Raji (cell line): ENCODE measurements around the gene RAB6A.

Experiments
- POLR2A ChIP-seq: IDR thresholded peaks from 2 replicates; pipeline ENCODE4 v1.6.1; 2011; ENCODE audit warnings: low read depth, low read length, control low read depth; ENCODE audit not compliant: insufficient read depth

Gene RAB6A

DNA sequence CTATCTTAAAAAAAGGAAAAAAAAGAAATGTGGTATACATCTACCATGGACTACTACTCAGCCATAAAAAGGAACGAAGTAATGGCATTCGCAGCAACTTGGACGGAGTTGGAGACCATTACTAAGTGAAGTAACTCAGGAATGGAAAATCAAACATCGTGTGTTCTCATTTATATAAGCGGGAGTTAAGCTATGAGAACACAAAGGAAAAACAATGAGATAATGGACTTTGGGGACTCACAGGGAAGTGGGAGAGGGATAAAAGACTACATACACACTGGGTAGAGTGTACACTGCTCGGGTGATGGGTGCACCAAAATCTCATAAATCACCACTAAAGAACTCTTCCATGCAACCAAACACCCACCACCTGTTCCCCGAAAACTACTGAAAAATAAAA lies 11.8 kb downstream of the RAB6A start:
- TF ChIP-seq POLR2A: no peak

DNA sequence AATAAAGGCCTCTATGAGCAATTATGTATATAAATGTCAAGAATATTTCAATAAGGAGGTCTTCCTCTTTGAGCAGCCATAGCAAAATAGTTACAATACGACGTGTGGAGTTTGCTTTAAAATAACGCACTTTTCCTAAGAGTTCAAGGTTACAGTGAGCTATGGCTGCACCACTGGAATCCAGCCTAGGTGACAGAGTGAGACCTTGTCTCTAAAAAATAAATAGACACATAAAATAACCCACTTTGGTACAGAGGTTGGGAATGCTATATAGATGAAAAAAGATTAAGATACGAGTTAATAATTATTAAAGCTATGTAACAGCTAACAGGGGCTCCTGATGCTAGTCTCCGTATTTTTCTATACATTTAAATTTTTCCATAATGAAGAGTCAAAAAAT lies 12.6 kb downstream of the RAB6A start:
- no peak for TF ChIP-seq POLR2A

DNA sequence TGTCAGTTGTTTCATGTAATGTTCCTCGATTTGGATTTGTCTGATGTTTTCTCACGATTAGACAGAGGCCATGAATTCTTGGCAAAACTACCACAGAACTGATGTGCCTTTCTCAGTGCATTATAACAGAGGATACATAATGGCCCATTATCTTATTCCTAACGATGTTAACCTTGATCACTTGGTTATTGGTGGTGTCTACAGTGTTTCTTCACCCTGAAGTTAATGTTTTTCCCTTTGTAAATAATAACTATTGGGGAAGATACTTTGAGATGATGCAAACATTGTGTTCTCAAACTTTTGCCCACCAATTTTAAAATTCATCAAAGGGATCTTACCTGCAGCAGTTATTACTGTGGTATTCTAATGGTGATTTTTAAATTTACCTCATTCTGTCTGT lies 13.1 kb downstream of the RAB6A start:
- no peak for TF ChIP-seq POLR2A

DNA sequence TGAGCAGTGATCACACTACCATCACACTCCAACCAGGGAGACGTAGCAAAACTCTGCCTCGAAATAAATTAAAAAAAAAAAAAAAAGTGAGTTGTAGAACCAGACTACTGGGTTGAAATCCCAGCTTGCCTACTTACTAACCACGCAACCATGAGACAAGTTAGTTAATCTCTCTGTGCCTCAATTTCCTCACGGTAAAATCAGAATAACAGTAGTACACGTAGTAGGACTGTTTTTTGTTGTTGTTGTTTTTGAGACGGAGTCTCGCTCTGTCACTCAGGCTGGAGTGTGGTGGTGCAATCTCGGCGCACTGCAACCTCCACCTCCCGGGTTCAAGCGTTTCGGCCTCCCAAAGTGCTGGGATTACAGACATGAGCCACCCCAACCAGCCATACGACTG lies 14.2 kb downstream of the RAB6A start:
- TF ChIP-seq POLR2A: no peak

DNA sequence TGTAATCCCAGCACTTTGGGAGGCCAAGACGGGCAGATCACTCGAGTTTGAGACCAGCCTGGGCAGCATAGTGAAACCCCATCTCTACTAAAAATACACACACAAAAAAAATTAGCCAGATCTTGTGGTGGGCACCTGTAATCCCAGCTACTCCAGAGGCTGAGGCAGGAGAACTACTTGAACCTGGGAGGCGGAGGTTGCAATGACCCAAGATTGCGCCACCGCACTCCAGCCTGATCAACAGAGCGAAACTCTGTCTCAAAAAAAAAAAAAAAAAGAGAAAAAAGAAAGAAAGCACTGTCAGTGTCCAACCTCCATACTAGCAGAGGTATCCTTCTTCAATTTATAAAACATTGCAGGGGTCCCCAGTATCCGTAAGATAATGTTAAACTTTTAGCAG lies 17.8 kb downstream of the RAB6A start:
- no peak for TF ChIP-seq POLR2A

DNA sequence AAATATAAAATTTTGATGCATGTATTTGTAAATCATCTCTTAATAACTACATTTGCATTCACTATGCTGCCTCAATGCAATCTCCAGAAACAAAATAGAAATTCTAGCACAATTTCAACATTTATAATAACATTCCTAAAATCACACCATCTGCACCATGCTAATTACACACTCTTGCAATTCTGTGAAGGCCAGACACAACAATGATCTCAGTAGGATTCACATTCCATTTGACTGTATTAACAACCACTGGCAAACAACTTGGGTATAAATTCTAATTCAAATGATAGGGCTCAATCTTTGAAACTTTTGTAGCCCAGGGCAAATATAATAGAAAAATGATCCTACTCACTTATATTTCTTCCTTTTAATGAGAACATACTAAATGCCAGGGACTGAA lies 25.9 kb downstream of the RAB6A start:
- TF ChIP-seq POLR2A: no peak

DNA sequence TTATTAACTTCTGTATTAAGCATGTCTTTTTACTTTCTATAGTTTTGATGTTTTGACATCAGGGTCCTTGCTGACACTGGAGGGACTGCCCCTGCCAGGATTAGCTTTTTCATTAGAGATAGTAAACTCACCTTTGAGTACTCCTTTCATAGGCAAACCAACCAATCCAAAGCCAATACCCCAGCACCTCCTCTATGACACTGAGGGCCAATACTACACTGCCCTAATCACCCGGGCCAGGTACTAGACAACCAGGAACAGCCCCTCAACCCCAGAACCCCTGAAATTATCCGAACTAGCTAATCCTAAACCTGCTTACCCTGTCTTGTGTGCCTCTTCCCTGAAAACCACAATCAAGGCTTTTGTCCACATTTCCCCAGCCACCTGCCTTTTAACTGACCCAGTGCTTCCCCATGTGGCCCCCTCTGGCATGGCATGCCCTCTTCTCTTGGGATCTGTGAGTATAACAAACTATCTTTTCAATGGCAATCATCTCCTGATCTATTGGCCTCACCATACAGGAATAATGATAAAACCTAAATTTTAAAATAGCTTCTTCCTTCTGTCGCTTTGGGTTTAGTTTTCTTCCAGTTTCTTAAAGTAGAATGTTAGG lies 31.2 kb downstream of the RAB6A start:
- no peak for TF ChIP-seq POLR2A

DNA sequence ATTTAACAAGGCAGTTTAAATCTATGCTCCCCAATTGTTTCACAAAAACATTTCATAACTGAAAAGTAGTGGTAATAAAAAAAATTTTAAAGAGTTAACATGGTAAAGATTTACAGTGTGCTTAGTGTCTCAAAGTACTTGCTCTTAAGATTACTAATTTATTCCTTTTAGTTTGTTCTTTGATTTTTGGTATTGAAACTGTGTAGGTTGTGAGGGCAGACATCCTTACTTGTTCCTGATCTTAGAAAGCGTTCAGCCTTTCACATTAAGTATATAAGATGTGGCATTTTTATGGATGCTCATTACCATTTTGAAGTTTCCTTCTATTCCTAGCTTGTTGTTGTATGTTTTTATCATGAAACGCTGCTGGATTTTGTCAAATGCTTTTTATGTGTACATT lies 32.9 kb downstream of the RAB6A start:
- TF ChIP-seq POLR2A: no peak

DNA sequence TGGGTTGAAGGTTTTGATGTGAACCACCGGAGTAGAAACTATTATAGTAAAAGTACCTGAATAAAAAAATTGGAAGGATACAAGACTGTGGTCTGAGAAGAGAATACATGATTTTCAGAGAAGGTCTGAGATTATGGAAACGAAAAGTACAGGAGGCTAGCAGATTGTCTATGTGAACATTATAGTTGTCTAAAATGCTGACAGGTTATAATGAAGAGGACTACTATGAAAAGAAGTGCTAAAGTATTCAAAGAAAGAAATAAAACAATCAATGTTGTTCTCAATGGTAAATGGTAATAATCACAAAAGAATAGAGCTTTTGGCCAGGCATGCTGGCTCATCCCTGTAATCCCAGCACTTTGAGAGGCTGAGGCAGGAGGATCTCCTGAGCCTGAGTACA lies 34.0 kb downstream of the RAB6A start:
- TF ChIP-seq POLR2A: no peak

DNA sequence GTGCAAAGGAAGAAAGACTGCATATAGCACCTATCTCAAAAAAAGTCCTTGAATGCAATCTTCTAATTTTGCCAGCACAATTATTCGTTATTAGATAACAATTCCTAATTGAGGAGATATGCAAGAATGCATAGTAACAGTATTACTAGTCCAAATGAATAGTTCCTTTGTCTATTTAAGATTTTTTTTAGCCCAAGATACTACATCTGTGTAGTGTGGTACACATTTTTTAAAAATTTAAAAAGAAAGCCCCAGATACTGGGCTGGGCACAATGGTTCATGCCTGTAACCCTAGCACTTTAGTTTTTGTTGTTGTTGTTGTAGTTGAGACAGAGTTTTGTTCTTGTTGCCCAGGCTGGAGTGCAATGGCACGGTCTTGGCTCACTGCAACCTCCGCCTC lies 43.7 kb downstream of the RAB6A start:
- TF ChIP-seq POLR2A: no peak

DNA sequence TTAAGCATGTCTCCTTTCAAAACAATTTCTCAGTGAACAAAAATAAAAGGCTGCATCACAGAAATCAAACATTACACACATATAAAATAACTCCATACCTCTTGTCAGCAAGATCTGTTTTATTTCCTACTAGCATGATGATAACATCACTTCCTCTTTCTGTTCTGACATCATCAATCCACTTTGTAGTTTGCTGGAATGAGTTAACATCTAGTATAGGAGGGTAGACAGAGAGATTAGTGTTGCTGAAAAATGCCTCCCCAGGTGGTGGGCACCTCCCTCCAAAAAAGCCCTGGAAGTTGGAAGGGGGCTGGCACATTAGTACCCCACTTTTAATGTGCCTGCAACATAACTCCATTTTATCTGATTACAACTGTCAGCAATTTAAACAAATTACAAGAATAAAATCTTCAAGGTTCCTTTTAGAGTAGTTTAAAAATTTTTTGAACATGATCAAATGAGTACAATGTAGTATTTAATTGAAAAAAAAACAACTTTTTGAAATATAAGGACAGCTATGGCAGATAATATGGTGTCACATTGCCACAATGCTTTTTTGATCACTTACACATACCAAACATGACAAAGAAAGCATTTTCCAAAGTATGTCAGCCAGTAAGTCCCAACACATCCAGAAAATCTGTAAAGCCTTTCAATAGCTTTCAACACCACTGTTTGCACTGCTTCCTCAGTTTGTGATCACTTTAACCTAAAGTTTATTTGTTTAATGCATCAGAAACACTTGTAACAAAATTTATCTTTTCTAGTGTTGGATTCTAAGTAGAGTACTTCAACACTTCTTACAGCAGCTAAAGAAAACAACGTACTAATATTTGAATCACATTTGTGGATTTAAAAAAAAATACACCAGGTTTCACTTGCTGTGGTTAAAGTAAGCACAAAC lies 44.5 kb downstream of the RAB6A start:
- no peak for TF ChIP-seq POLR2A

DNA sequence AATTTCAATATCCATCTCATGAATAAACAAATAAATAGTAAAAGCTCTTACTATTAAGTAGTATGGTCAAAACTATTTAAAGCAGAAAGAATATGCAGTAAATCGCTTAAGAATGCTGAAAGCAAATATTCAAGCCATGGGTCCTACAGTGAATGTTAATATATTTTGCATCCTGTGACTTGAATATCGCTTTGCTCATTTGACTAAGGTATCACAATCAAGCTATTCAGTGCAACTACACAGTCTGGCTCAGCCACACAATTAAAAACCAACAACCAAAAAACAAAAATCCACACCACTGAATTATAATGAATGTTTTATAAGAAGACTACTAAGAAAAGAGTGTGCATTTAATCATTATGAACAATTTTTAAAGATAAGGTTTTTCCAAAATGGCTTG lies 45.3 kb downstream of the RAB6A start:
- TF ChIP-seq POLR2A: no peak

DNA sequence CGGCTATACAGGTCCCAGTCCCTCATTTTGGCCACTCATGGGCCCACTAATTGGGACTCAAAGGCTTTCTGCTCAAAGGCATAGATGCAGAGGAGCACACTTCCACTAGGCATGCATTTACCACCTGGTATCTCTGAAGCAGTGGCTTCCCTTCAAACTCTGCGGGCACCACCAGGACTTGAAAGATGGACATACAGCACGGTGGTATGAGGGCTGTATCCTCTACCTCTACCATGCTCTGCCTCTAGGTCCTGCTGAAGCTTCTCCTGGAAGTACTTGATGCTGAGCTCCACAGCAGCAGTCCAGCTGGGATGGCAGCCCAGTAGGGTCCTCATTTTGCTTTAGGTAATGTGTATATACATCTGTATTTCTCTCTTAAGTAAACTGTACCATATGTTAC lies 49.9 kb downstream of the RAB6A start:
- no peak for TF ChIP-seq POLR2A

DNA sequence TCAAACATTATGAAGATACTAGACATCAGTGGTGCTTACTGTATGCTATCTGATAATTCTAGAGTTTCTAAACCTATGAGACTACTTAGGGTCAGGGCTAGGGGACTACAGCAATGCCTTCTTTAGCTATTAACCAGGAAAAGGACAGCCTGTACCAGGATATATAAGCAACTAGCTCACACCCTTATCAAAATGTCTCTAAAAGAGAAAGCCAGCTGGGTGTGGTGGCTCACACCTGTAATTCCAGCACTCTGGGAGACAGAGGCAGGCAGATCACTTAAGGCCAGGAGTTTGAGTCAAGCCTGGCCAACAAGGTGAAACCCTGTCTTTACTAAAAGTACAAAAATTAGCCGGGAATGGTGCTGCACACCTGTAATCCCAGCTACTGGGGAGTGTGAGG lies 55.8 kb downstream of the RAB6A start:
- TF ChIP-seq POLR2A: no peak

DNA sequence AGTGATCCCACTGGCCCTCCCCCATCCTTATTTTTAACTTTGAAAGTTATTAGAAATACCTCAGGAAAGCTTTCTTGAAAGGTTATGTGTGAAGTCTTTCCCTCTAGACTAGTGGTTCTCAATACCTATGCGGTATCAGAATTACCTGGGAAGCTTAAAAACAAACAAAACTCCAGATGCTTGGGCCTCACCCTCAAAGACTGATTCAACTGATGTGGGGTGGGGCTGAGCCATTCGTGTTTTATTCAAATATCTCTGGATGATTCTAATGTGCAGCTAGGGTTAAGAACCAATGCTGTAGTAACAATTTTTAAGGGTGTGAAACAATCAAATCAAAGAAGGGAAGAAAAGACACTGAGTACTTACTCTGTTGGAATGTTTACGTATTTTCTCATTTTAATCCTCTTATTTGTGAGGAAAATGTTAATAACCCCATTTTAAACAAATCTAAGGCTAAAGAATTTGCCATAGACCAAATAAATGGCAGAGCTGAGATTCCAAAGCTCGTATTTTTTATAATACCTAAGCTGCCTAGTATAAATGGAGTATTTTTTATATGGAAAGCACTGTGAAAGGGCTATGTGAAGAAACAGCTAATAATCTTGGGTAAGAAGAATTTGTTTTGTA lies 66.9 kb downstream of the RAB6A start:
- TF ChIP-seq POLR2A: no peak

DNA sequence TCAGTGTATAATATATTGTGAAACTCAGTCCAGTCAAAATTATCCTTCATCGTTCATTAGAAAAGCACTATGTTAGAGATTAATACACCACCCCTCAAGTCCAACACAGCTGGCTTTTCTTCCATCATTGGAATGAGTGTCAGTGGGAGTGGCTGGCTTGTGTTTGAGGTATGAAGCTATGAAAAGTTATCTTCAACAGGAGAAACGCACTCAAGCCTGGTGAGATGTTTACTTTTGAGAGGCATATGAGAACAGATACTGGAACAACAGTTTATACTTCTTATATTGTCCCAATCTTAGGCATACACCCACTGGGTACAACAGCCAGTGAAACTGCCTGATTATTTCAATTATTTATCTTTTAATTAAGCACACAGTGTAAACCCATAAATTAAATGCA lies 80.2 kb downstream of the RAB6A start:
- no peak for TF ChIP-seq POLR2A
